Measurements from ENCODE around the gene BST1.
A peak's percentile ranks its signal among the peaks of the same experiment; 100 is the strongest.

Gene BST1

GRCh38 chr4:15676039-15676438, 26.8 kb upstream of the BST1 start:
- DNase-seq (ENCODE audit: low read depth in 2 of 2), result no peak

GRCh38 chr4:15676899-15677298, 26.0 kb upstream of the BST1 start:
- no peak for DNase-seq (ENCODE audit: low read depth in 2 of 2)

DNA sequence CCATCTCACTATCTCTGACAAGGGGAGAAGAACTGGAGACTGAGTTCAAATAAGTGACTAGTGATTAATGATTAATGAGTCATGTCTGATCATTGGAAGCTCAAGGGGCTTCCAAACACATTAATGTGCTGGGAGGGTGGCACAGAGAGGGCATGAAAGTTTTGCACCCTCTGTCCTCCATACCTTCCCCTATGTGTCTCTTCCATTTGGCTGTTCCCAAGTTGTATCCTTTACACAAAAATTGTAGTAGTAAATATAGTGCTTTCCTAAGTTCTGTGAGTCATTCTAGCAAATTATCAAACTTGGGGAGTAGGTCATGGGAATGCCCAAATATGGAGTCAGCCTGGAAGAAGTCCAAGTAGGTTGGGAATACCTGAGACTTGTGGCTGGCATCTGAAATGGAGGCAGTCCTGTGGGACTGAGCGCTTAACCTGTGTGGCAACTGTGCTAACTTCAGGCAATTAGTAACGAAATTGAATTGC, 25.3 kb upstream of the BST1 start:
- DNase-seq (ENCODE audit: low read depth in 2 of 2), result no peak

GRCh38 chr4:15681067-15681371, 21.8 kb upstream of the BST1 start:
- no peak for DNase-seq (ENCODE audit: low read depth in 2 of 2)

- peak; percentile 90 to 92 for DNase-seq (ENCODE audit: low read depth in 2 of 2)
These were observed 21.3 kb upstream of the BST1 start, which contains the start of gene FAM200B for GRCh38 chr4:15681372-15682241. Gene FAM200B, plus strand, starts transcription at chr4:15681827. Its CDS starts 5,151 bp downstream, at chr4:15686978.

DNA sequence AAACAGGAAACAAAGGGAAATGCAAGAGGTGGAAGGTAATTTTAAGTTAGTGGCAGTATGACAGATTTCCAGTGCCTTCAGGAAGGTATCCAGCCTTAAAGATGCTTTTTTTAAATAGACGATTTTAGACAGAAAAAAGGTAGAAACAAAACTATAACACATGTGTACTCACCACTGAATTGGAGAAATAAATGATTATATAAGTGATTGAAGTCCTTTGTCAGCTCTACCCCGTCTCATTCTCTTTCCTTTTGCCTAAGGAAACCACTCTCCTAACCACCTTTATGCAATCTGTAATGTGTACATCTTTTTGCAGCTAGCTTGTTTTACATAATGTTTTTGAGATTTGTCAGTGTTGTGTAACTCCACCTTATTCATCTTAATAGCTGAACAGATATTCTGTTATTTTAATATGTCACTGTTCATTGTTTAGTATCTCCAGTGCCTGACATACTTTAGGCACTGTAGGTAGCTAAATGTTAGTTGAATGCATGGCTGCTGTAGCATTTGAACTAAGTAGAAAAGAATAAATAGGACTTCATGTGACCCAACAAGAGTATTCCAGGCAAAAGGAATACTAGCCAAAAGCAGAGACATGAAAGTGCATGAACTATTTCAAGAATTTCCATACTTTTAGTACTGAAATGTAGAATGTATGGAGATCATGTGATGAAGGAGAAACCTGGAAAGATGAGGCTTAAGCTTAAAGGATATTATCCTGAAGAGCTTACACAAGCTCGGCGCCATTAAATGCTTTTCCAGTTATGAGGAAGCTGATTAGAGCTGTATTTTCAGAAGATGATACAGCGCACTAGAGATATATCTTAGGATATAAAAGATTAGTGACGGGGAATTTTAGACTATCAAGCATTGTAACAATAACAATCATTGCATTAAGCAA, 20.4 kb upstream of the BST1 start:
- DNase-seq (ENCODE audit: low read depth in 2 of 2), result no peak

- DNase-seq (ENCODE audit: low read depth in 2 of 2), result no peak
These were observed 19.7 kb upstream of the BST1 start for GRCh38 chr4:15683143-15683495.

GRCh38 chr4:15684498-15684897, 18.4 kb upstream of the BST1 start:
- no peak for DNase-seq (ENCODE audit: low read depth in 2 of 2)

DNA sequence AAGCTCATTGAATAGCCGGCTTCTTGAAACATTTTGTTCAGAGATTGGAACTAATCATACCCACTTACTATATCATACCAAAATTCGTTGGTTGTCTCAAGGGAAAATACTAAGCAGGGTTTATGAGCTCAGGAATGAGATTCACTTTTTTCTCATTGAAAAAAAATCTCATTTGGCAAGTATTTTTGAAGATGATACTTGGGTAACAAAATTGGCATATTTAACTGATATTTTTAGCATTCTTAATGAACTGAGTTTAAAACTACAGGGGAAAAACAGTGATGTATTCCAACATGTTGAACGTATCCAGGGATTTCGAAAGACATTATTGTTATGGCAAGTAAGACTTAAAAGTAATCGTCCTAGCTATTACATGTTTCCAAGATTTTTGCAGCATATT, 14.8 kb upstream of the BST1 start:
- DNase-seq (ENCODE audit: low read depth in 2 of 2), result no peak

DNA sequence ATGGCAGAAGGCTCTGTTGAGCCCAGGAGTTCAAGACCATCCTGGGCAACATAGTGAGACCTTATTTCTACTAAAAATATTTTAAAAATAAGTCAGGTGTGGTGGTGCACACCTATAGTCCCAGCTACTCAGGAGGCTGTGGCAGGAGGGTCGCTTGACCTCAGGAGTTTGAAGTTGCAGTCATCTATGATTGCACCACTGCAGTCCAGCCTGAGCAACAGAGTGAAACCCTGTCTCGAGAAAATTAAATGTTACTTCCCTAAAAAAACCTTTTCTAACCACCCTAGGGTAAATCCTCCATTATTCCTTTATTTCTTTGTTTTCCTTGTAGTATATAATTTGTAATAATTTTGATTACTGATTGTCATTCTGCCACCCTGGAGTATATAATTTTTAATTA, 13.3 kb upstream of the BST1 start:
- DNase-seq (ENCODE audit: low read depth in 2 of 2), result no peak

DNA sequence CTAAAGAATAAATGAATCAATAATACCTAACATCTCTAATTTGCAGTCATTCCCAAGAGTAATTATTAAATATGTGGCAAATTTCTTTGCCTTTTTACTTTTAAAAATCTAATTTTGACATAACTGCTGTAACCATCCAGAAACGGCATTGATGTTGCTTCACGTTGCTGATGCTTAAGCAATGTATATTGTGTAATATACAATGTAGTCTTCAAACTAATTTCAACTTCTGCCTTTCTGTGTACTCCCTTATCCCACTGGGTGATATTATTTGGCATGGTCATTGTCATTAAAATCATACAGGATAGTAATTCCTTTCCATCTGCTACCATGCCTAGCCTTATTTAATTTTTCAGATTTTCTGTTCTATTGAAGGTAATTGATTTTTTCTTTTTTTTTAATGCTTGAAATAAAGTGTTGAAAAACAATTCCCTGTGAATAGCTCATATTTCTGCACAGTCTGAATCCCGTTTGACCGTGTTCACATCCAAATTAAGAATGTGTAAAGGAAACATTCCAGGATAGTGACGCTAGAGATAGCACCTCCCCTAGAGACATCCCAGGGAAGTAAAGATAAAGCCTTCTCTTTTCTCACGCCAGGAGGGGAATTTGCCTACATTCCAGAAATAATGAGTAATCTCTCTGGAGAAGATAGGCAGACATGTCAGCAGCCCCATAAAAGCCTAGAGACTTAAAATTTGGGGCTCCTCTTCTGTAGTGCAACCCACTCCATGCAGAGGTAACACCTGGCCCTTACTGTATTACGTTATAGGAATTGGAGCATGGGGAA, 12.7 kb upstream of the BST1 start:
- DNase-seq (ENCODE audit: low read depth in 2 of 2), result no peak

GRCh38 chr4:15691346-15692135, 11.3 kb upstream of the BST1 start:
- DNase-seq (ENCODE audit: low read depth in 2 of 2), result no peak

DNA sequence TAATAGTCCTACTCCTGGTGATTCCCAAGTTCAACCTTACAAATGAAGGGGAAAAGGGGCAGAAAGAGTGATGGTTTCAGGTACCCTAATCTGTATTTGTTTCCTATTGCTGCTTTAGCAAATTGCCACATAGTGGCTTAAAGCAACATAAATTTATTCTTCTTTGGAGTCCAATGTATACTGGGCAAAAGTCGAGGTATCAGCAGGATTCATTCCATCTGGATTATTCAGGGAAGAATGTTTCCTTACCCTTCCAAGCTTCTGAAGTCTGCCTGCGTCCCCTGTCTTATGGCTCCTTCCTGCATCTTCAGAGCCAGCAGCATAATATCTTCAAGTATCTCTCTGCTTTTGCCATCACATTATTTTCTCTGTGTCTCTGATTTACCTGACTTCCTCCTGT, 10.3 kb upstream of the BST1 start:
- DNase-seq (ENCODE audit: low read depth in 2 of 2), result no peak

GRCh38 chr4:15694431-15694830, 8.4 kb upstream of the BST1 start:
- DNase-seq (ENCODE audit: low read depth in 2 of 2), result no peak

GRCh38 chr4:15695240-15695699, 7.6 kb upstream of the BST1 start:
- DNase-seq (ENCODE audit: low read depth in 2 of 2), result no peak

DNA sequence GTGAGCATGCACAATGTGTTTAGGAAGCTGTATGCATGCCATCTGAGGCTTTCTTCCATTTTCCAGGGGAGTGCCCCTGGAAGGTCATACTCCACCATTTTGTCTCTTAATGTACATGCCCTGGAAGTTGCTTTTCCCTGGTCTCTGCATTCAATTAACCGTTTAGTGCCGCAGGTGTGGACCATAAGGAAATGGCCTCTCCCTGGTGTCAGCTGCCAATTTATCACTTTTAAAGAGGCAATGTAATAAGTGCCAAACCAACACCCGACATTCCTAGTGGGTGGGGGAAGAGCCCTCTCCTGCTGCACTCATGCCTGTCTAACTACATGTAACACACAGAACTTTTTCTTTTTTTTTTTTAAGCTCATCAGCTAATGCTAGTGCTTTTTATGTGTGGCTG, 7.1 kb upstream of the BST1 start:
- DNase-seq (ENCODE audit: low read depth in 2 of 2), result no peak

DNA sequence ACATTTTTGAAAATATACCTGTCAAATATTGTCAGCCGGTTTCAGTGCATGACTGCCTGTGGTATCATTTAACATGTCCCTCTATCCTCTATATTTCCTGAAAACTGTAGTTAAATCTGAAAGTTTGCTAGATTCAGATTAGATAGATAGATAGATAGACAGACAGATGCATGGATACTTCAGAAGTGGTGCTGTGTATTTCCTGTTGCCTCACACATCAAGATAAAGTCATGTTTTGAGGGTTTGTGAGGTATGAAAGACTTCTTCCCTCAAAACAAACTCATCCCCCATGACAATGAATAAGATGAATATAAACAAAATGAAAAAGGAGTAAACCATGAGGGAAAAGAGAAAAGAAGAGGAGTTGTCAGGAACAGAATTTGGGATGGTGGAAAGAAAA, 6.0 kb upstream of the BST1 start:
- DNase-seq (ENCODE audit: low read depth in 2 of 2), result no peak

GRCh38 chr4:15703439-15703838, 574 bp downstream of the BST1 start:
- DNase-seq (ENCODE audit: low read depth in 2 of 2), result no peak

DNA sequence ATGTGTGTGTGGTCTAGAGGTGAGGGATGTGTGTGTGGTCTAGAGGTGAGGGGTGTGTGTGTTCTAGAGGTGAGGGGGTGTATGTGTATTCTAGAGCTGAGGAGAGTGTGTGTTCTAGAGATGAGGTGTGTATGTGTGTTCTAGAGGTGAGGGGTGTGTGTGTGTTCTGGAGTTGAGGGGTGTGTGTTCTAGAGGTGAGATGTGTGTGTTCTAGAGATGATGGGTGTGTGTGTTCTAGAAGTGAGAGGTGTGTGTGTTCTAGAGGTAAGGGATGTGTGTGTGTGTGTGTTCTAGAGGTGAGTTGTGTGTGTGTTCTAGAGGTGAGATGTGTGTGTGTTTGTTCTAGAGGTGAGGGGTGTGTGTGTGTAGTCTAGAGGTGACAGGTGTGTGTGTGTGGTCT, 1.3 kb downstream of the BST1 start:
- no peak for DNase-seq (ENCODE audit: low read depth in 2 of 2)

DNA sequence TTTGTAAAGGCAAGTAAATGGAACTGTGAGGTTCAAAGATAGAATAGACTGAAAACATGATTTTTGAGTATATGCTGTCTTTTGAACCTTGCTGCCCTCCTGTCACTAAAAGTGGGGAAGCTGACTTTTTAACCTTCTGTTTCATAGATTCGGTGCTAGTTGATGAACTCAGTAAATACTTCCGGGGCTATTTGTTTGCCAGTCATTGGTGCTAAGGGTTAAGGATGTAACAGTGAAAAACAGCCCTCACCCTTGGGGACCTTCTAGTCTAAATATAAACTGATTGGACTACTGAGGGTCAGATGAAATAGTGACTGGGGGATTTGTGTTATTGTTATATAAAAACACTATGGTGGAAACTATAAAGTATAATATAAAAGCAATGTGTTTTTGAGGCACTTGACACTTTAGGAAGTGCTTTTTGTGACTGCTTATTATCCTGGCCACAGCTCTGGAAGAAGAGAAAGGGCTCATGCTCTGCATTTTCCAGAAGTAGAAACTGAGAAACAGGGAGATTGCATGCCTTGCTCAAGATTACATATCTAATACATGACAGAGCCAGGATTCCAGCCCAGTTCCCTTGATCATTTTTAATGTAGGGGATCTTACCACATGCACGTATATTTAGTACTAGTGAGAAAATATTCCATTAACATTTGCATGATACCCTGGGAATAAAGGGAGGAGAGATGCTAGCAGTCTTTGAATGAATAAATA, 3.9 kb downstream of the BST1 start:
- no peak for DNase-seq (ENCODE audit: low read depth in 2 of 2)

DNA sequence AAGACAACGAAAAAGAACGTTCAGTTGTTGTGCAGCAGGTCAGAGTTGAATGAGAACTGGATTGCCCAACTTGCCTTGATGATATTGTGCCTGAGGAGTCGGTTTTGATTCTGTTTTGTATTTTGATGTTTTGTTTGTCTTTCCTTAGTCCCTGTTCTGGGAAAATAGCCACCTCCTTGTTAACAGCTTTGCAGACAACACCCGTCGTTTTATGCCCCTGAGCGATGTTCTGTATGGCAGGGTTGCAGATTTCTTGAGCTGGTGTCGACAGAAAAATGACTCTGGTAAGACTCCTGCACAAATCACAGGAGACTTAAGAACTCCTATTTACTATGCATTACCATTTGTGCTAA, 4.5 kb downstream of the BST1 start:
- DNase-seq (ENCODE audit: low read depth in 2 of 2), result no peak

Data from activated CD8-positive, alpha-beta memory T cell treated with anti-CD3 and anti-CD28 coated beads for 4 hours (primary cell).